Prostate gland (tissue), 2 donors: Measurements from ENCODE around the gene DGKI. TPM values are rescaled to one million over a fixed set of nuclear protein-coding genes. Genes with fewer than 3 reads are reported as not detected.
"Not testable (repeated sequence)": the region's sequence is repeated elsewhere in the genome, so short reads cannot be mapped to it uniquely, and the experiment has no call there.

Experiments
- DNase-seq: peaks from one replicate; pipeline ENCODE4 v3.0.0-alpha.2; 2019; ENCODE audit warnings: low spot score
- H3K27ac ChIP-seq, 2 donors: fragments of 200-600 bp; sonication (generic); 2 replicates each; pipeline ENCODE4 v1.5.1; 2017 to 2019
- H3K27me3 ChIP-seq: fragments of 200-600 bp; sonication (generic); replicated peaks from 2 replicates; pipeline ENCODE4 v1.5.1; 2019; ENCODE audit not compliant: insufficient read depth
- H3K36me3 ChIP-seq, 2 donors: fragments of 200-600 bp; sonication (generic); 1 replicate in 1 of 2; 2 replicates in 1 of 2; pipeline versions ENCODE4 v1.5.1 to v1.8.1; 2017 to 2019
- H3K4me1 ChIP-seq: fragments of 200-600 bp; sonication (generic); replicated peaks from 2 replicates; pipeline ENCODE4 v1.5.1; 2019
- H3K4me3 ChIP-seq, 2 donors: fragments of 200-600 bp; sonication (generic); 2 replicates each; pipeline ENCODE4 v1.5.1; 2017 to 2019
- H3K9me3 ChIP-seq: fragments of 200-600 bp; sonication (generic); 2 replicates; pipeline ENCODE4 v1.5.1; 2017
- POLR2A ChIP-seq: fragments of 450-650 bp; IDR thresholded peaks from one replicate; pipeline ENCODE4 v1.6.1; 2016; ENCODE audit warnings: antibody characterized with exemption, mild to moderate bottlenecking
- POLR2AphosphoS5 ChIP-seq: sonication (generic); formaldehyde crosslinking; IDR thresholded peaks from one replicate; pipeline ENCODE4 v1.6.1; 2017; ENCODE audit warnings: antibody characterized with exemption
- WGBS: methylation state at CpG from one replicate; pipeline ENCODE4 v1.1.5; 2018; 5-methylcytosine and 5-hydroxymethylcytosine counted together
- intact Hi-C: fragments of 100-400 bp; cut with DNase I; formaldehyde crosslinking; loops from one replicate; pipeline ENCODE4 v1.14.2; 2022
- total RNA-seq, 2 donors: library from RNA; depleted of rRNA; stranded (reverse); fragments of >200 nt; gene quantifications; one replicate each; pipeline ENCODE4 v1.1.0, GENCODE V29; 2016
- TF ChIP-seq, protein P1 (sequence below), 4 experiments: fragments of 200-600 bp in 2 of 4; fragments of 450-650 bp in 2 of 4; sonication (generic) in 2 of 4; IDR thresholded peaks; 1 replicate in 3 of 4; 2 replicates in 1 of 4; pipeline ENCODE4 v1.5.1; 2016 to 2019; ENCODE audit warnings: antibody characterized with exemption in 4 of 4, mild to moderate bottlenecking in 2 of 4, moderate library complexity in 2 of 4

Gene DGKI
- total RNA-seq, 2 donors from 2014 or later, result 0.32 to 1.5 TPM

DNA sequence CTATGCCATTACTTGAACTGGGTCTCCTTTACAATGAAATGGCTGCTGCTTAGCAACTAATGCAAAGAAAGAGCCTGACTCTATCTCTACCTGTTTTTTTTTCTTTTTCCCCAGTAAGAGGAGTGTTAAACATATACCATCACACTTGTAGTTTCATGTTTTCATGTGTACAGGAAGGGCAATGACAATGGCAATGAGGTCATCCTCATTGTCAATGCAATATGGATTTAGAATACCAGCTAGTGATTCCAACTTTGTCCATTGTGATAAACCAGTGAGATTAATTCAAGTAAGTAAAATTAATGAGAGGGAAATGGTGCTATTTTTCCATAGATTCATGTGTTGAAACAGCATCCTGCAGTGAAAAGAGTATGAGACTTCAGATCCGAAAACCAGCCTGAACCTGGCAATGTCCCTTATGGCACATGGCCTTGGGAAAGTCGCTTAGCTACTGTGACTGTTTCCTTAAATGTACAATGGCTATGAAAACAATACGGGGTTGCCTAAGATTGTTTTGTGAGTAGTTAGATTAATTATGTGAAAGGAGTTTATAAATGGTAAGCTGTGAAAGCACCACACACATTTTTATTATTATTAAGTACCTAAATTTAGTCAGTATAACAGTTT, 11.2 kb downstream of the DGKI start:
- H3K27ac ChIP-seq, result no peak overlapping the region
- 79% methylated on average over 3 of the region's 3 CpGs for WGBS
- no peaks in the 10 kb centered on the region for H3K4me1 ChIP-seq
- no peak overlapping the region for H3K4me3 ChIP-seq
- no peaks in the 10 kb centered on the region for H3K9me3 ChIP-seq
- H3K27me3 ChIP-seq, result no peaks in the 10 kb centered on the region
- intact Hi-C loops, result no loop called here
- no peaks in the 10 kb centered on the region for H3K36me3 ChIP-seq
- TF ChIP-seq, protein P1, sequence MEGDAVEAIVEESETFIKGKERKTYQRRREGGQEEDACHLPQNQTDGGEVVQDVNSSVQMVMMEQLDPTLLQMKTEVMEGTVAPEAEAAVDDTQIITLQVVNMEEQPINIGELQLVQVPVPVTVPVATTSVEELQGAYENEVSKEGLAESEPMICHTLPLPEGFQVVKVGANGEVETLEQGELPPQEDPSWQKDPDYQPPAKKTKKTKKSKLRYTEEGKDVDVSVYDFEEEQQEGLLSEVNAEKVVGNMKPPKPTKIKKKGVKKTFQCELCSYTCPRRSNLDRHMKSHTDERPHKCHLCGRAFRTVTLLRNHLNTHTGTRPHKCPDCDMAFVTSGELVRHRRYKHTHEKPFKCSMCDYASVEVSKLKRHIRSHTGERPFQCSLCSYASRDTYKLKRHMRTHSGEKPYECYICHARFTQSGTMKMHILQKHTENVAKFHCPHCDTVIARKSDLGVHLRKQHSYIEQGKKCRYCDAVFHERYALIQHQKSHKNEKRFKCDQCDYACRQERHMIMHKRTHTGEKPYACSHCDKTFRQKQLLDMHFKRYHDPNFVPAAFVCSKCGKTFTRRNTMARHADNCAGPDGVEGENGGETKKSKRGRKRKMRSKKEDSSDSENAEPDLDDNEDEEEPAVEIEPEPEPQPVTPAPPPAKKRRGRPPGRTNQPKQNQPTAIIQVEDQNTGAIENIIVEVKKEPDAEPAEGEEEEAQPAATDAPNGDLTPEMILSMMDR (IDR thresholded peaks at IDR 0.05), result no peak
- TF ChIP-seq POLR2A (no peak), POLR2AphosphoS5 (no peak)
- DNase-seq, result no peak

DNA sequence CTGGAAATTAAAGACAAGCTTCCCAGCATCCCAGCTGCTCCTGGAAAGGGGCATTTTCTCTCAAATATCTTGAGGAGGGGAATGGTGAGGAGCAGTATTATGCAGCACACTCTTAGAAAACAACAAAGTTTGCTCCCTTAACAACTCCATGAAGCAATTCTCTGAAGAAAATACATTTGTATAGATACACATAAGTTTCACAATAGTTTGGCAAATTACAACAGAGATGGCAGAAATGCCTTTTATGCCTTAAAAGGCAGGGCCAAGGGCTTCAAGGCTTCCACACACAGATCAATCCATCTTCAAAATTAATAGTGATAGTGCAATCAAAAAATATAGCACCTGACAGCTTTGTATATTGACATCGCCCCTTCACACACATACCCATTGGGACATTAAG, 12.2 kb downstream of the DGKI start:
- DNase-seq, result no peak
- intact Hi-C loops, result no loop called here
- WGBS, result 96% methylated on average over 1 of the region's 1 CpG
- Histone ChIP-seq H3K36me3 (no peaks in the 10 kb centered on the region), H3K27me3 (no peaks in the 10 kb centered on the region), H3K27ac (no peak overlapping the region), H3K4me1 (no peaks in the 10 kb centered on the region), H3K9me3 (no peaks in the 10 kb centered on the region), H3K4me3 (no peak overlapping the region)
- TF ChIP-seq POLR2A, result no peak
- TF ChIP-seq, protein P1 (IDR thresholded peaks at IDR 0.05), result no peak
- no peak for TF ChIP-seq POLR2AphosphoS5

DNA sequence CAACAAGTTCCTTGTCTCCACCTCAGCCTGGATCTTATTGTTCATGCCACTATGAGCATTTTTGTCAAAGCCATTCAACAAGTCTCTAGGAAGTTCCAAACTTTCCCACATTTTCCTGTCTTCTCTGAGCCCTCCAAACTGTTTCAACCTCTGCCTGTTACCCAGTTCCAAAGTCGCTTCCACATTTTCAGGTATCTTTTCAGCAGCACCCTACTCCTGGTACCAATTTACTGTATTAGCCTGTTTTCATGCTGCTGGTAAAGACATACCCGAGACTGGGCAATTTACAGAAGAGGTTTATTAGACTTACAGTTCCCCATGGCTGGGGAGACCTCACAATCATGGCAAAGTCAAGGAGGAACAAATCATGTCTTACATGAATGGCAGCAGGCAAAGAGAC, 13.8 kb downstream of the DGKI start:
- DNase-seq, H3K27me3 ChIP-seq, H3K36me3 ChIP-seq, H3K4me1 ChIP-seq, H3K4me3 ChIP-seq, intact Hi-C loops, H3K27ac ChIP-seq, H3K9me3 ChIP-seq: not testable (repeated sequence)
- 88% methylated on average over 2 of the region's 2 CpGs for WGBS

DNA sequence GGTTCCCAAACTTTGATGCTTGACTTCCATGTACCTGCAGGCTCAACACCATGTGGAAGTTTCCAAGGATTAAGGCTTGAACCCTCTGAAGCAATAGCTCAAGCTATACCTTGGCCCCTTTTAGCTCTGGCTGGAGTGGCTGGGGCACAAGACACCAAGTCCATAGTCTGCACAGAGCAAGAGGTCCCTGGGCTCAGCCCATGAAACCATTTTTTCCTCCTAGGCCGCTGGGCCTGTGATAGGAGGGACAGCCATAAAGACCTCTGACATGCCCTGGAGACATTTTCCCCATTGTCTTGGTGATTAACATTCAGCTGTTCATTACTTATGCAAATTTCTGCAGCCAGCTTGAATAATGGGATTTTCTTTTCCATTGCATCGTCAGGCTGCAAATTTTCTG, 14.4 kb downstream of the DGKI start:
- TF ChIP-seq POLR2AphosphoS5 (no peak), POLR2A (no peak)
- TF ChIP-seq, protein P1 (IDR thresholded peaks at IDR 0.05), result no peak
- Histone ChIP-seq H3K27ac (no peak overlapping the region), H3K4me3 (no peak overlapping the region), H3K36me3 (no peaks in the 10 kb centered on the region), H3K4me1 (no peaks in the 10 kb centered on the region), H3K9me3 (no peaks in the 10 kb centered on the region), H3K27me3 (no peaks in the 10 kb centered on the region)
- intact Hi-C loops, result no loop called here
- DNase-seq, result no peak
- 96% methylated on average over 2 of the region's 2 CpGs for whole genome bisulfite sequencing

DNA sequence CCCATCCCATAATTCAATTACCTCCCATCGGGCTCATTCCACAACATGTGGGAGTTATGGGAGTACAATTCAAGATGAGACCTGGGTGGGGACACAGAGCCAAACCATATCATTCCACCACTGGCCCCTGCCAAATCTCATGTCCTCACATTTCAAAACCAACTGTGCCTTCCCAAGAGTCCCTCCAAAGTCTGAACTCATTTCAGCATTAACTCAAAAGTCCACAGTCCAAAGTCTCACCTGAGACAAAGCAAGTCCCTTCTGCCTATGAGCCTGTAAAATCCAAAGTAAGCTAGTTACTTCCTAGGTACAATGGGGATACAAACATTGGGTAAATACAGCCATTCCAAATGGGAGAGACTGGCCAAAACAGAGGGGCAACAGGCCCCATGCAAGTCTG, 15.2 kb downstream of the DGKI start:
- H3K4me1 ChIP-seq, DNase-seq, H3K27ac ChIP-seq, H3K27me3 ChIP-seq, intact Hi-C loops, H3K4me3 ChIP-seq, H3K9me3 ChIP-seq, H3K36me3 ChIP-seq: not testable (repeated sequence)
- WGBS, result 100% methylated on average over 1 of the region's 1 CpG

DNA sequence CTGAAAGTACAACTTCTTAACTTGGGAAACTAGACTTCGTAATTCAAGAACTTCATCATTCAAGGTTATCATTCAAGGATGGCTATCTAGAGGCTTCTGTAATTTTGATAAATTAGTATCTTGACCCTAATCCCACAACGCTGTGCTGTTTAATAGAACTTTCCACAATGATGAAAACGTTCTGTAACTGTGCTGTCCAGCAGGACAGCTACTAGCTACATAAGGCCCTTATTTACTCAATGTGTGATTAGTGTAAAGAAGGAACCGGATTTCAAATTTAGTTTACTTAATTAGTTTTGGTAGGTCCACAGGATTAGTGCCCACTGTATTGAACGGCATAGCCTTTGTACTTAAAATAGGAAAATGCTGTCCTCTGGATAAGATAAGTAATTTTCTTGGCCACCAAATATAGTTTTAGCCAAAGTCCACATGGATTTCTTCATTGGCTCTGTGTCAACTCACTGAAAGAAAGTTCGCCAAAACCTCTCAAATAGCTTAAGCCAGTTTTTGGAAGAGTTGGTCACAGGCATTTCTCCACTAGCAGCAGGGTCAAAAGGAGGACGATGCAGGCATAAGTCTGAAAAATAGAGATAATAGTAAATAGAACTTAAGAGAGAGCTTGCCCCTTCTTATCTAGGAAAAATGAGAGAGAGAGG, 17.3 kb downstream of the DGKI start:
- no peaks in the 10 kb centered on the region for H3K9me3 ChIP-seq
- DNase-seq, result no peak
- no peak overlapping the region for H3K27ac ChIP-seq
- no peak for TF ChIP-seq POLR2AphosphoS5
- no peak for TF ChIP-seq POLR2A
- TF ChIP-seq, protein P1 (IDR thresholded peaks at IDR 0.05), result no peak
- WGBS, result 76% methylated on average over 7 of the region's 7 CpGs
- H3K36me3 ChIP-seq, result no peaks in the 10 kb centered on the region
- intact Hi-C loops, result no loop called here
- no peak overlapping the region for H3K4me3 ChIP-seq
- H3K27me3 ChIP-seq, result no peaks in the 10 kb centered on the region
- no peaks in the 10 kb centered on the region for H3K4me1 ChIP-seq
